SW 1271 (cell line): ENCODE results near the gene OPN3.

Experiments
- DNase-seq, 2 experiments: peaks; one replicate each; lab custom pipeline; 2025; lab: John Stamatoyannopoulos, UW

Gene OPN3

DNA sequence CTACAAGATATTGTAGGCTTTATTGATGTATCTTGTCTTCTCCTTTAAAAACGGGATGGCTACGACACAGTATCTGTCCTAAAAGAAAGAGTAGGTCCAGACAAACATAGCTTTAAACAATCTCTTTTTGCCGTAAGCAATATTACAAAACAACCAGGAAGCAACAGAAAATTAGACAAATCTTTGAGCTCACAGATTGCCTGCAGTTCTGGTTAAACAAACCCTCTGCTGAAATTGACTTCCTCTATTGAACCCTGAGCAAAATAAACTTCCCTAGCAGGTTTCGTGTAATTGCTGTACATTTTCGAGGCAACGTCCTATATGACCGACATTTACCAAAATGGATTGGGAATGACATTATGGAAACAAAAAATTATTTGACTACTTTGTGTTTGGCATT is 50.6 kb downstream of the OPN3 start:
- no peak for DNase-seq

DNA sequence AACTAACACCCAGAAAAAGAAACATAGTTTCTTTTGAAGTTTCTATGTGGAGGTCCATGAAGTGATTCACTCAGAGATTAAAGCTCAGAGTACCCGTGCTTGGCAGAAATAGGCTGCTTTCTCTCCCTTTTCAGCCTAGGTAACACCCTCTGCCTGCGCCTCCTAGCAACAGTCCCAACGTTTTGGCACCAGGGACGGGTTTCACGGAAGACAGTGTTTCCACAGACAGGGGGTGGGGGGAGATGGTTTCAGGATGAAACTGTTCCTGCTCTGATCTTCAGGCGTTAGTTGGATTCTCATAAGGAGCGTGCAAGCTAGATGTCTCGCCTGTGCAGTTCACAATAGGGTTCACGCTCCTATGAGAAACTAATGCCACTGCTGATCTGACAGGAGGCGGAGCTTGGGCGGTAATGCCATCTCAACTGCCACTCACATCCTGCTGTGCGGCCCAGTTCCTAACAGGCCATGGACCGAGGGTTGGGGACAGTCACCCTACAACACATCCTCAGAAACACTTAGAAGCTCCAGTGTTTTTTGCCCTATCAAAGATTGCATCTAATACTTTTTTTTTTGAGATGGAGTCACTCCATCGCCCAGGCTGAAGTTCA is 53.2 kb downstream of the OPN3 start:
- DNase-seq = no peak

DNA sequence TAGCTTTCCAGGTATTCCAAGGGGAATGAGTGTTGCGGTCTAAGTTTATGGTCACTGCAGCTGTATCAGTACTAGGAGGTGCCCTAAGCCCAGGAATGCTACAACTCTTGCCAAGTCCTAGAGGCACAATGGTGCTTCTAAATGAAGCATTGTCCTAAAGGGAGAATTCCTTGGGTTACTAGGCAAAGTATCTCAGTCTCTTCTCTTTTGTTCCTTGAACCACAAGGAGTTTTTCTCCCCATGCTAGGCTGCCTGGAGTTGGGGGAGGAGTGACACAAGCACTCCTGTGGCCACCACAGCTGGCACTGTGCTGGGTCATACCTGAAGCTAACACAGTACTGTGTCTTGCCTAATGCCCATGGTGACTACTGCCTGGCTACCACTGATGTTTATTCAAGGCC is 57.2 kb downstream of the OPN3 start:
- DNase-seq = no peak

DNA sequence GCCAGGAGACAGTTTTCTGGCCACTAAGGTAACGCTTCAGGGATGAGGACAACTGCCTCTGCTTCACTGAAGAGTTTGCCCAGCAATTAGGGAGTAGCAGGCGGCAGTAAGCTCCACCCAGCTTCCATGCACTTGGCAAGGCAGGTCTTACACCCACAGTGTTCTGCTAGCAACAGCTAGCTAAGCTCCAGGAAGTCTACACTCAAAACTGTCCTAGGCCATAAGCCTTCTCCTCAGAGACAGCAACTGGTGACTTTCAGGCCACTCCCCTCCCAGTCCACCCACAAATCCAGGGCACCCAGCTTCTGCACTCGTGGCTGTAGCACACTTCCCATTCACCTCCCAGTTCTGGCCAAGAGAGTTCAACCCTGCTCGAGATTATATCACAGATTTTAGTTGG is 60.7 kb downstream of the OPN3 start:
- no peak for DNase-seq

DNA sequence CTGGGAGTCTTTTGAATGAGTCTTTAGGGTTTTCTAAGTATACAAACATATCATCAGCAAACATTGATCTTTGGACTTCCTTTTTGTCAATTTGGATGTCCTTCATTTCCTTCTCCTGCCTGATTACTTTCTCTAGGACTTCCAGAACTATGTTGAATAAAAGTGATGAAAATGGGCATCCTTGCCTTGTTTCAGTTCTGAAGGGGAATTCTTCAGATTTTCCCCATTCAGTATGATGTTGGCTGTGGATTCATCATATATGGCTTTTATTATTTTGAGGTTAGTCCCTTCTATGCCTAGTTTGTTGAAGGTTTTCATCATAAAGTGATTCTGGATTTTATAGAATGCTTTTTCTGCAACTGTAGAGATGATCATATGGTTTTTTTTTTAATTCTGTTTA is 66.0 kb downstream of the OPN3 start:
- no peak for DNase-seq

DNA sequence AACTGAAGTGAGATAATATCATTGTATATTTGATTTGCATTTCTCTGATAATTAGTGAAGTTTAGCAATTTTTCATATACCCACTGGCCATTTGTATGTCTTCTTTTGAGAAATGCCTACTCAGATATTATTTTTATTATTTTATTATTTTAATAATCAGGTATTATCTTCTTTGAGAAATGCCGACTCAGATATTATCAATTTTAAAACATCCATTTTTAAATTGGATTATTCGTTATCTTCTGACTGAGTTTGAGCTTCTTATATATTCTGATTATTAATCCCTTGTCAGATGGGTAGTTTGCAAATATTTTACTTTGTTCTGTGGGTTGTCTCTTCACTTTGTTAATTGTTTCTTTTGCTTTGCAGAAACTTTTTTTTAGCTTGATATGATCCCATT is 70.3 kb downstream of the OPN3 start:
- DNase-seq = no peak

DNA sequence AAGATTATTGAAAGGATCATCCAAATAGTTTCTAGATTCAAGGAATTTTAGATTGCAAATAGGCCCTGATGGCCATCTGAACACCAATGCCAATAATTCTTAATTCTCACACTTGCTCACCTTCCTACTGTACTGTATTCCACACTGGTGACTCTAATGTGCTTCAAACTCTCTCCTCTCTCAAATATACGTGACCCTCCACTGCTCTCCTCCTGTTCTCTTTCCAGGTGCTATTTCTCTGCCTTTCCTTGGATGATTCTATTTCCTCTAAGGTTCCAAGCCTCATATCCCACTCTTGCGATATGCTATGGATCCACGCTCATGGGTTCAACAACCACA is 79.4 kb downstream of the OPN3 start:
- DNase-seq = no peak

DNA sequence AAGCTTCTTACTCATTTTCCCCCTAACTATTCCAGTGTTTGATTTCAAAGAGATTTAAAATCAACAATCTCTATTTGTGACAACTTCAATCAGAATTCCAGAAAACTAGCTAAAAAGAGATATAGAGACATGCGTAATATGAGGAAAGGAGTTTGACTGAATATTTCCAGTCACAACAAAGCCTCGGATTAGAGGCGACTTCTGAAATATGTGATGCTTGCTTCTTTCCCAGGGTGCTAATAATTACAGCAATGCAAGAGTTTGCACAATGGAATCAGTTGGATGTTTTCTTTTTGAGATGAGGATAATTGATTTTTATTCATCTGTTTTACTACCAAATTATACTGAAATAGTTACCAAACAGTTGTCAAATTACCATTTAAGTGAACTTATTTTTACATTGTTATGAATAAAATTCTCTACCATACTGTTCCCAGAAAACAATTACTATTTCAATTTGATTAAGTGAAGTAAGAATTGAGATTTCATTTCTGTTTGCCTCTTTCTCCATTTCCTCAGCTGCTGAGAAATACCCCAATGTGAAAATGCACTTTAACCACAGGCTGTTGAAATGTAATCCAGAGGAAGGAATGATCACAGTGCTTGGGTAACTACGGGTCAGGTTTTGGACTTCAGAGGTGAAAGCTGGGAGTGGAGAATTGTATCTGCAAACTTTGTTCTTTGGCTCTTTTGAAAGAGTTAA is 79.9 kb downstream of the OPN3 start:
- no peak for DNase-seq

- no peak for DNase-seq
Observed at GRCh38 chr1:241557551-241558193, 82.5 kb downstream of the OPN3 start.

DNA sequence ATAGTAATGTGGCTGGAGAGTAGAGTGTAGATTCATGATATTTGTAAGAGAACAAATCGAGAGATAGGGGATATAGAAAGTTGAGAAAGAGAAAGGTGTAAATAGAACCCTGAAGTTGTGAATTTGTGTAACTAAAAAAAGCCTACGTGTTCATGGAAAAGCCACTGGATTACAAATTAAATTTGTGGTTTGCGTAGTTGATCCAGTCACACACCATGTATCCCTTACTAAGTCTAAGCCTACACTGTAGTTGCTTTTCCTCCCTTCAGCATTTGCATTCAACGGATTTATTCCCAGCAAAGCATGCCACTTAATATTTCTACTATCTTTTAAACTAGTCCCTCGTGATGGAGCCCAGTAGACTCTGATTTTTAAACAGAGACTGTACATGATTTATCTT is 83.1 kb downstream of the OPN3 start:
- no peak for DNase-seq

GRCh38 chr1:241555526-241555925 is 84.6 kb downstream of the OPN3 start:
- DNase-seq = no peak

DNA sequence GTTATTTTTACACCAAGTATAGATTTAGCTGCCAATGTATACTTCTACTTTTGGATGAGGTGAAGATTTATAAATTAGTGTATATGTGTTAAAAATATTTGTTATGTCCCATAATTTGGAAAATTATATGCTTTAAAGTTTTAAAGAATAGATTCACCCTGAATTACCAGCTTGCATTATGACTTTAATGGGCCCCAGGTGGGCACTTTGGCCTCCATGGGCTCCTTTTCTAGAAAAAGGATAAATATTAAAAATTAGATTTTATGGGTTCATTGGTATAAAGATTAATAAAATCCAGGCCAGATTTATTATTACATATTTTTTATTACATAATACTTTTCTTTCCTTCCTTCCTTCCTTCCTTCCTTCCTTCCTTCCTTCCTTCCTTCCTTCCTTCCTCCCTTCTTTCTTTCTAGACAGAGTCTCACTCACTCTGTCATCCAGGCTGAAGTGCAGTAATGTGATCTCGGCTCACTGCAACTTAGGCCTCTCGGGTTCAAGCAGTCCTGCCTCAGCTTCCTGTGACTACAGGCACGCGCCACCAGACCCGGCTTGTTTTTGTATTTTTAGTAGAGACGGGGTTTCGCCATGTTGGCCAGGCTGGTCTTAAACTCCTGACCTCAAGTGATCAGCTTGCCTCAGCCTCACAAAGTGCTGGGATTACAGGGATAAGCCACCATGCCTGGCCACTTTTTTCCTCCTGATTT is 86.1 kb downstream of the OPN3 start:
- DNase-seq = no peak

DNA sequence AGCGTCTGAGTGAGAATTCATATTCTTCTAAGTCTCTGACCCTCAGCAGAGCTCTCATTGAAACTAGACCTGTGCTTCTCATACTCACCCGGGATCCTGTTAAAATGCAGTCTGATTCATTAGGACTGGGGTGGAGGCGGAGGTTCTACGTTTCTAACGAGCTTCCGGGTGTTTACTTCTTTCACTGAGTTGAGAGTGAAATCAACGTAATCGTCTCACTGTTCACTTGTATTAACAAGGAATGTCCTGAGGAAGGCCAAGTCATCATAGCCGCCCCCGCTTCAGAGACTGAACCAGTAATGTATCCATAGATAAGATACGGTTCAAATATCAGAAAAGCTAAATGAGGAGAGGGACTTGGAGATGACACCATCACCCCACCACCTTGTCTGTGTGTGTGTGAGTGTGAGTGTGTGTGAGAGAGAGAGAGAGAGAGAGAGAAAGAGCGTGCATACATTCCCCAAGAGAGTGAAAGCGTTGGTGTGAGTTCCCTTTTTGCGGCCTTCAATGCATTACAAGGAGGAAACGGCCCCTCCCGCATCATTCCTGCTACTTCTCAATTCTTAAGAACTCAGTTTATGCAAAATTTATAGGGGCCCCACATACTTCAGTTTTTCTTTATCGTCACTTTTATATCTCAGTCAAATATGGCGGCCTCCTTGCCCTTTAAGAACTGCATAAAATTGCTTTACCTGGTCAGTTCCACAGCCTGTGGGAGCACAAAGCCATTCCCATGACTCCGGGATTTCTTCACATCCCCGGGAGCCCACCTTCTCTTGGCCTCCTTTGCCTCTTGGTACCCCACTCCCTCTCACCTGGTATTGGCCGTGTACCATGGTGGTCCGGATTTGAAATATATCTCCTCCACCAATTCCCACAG is 88.2 kb downstream of the OPN3 start:
- DNase-seq = no peak

DNA sequence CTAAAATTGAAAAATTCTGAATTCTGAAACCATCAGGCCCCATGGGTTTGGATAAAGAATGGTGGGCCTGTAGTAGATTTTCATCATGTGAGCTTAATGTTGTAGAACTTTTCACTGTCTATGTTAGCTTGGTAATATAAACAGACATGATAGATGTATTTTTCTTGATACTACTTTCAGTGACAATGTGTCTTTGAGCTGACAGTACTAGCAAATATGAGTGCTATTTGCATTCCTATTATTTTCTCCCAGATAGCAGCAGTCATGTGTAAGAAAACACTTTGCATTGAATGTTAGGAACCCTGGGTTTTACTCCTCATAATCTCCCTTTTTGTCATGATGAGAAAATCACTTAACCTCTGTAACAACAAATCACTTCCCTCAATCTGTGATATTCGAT is 89.9 kb downstream of the OPN3 start:
- no peak for DNase-seq

DNA sequence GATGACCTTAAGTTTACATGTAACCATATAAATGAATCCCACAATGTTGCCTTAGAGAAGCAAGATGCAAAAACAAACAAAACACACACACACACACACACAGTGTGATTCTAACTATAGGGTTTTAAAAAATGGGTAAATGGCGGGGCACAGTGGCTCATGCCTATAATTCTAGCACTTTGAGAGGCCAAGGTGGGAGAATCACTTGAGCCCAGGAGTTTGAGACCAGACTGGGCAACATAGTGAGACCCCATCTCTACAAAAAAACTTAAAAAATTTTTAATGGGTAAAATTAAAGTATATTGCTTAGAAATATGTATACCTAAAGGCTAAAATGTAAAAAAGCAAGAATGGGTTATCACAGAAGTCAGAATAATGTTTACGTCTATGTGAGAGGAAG is 92.2 kb downstream of the OPN3 start:
- DNase-seq = no peak
